Endometrial microvascular endothelial cells (primary cell): ENCODE data around the gene MCUB. TPM values are rescaled to one million over a fixed set of nuclear protein-coding genes. Genes with fewer than 3 reads are reported as not detected.

ENCODE experiments used
- total RNA-seq: library from RNA; depleted of rRNA; stranded (reverse); fragments of >200 nt; gene quantifications from one replicate; pipeline ENCODE4 v1.2.3, GENCODE V29; 2015; ENCODE audit errors: inconsistent ontology term

MCUB gene
- total RNA-seq, 1 donor from 2014 or later, result 24.3 TPM

Other genes with a start within 250 kb of the MCUB start
- 26.9 TPM for gene SEC24B, start 126.4 kb upstream of the MCUB start, total RNA-seq
- 37.9 TPM for gene CASP6, start 143.2 kb downstream of the MCUB start, total RNA-seq
- gene PLA2G12A, start 169.8 kb downstream of the MCUB start, total RNA-seq, result 9.0 TPM
- 46.2 TPM for gene CFI, start 241.8 kb downstream of the MCUB start, total RNA-seq